ENCODE results near the gene TMEM183A. TPM values are rescaled to one million over a fixed set of nuclear protein-coding genes. Genes with fewer than 3 reads are reported as not detected.

TMEM183A gene
- total RNA-seq = 10 to 100 TPM; 44.3 to 67.2 (median 53.0) TPM
- polyA plus RNA-seq = 10 to 100 TPM; 23.4 to 57.0 (median 24.4) TPM
- long read RNA-seq, donor 1, transcript TMEM183A-201 (8 exons, 3,019 nt) = major isoform, 7 of 28 reads
- long read RNA-seq, donor 1, partial matches to known transcripts = 20 of 28 reads
- long read RNA-seq, donor 1, other reads (novel, unspliced or antisense) = 0 of 28 reads
- long read RNA-seq, donor 2, transcript TMEM183A-201 (8 exons, 3,019 nt) = major isoform, 5 of 16 reads
- long read RNA-seq, donor 2, partial matches to known transcripts = 11 of 16 reads
- long read RNA-seq, donor 2, other reads (novel, unspliced or antisense) = 0 of 16 reads
- long read RNA-seq, donor 3, transcript TMEM183A-201 (8 exons, 3,019 nt) = major isoform, 6 of 13 reads
- long read RNA-seq, donor 3, partial matches to known transcripts = 7 of 13 reads
- long read RNA-seq, donor 3, other reads (novel, unspliced or antisense) = 0 of 13 reads
- long read RNA-seq, donor 4, transcript TMEM183A-201 (8 exons, 3,019 nt) = major isoform, 22 of 41 reads
- long read RNA-seq, donor 4, partial matches to known transcripts = 8 of 41 reads
- long read RNA-seq, donor 4, other reads (novel, unspliced or antisense) = 11 of 41 reads
- long read RNA-seq, donor 5, transcript TMEM183A-201 (8 exons, 3,019 nt) = major isoform, 54 of 93 reads
- long read RNA-seq, donor 5, partial matches to known transcripts = 9 of 93 reads
- long read RNA-seq, donor 5, other reads (novel, unspliced or antisense) = 30 of 93 reads
- long read RNA-seq, donor 6, transcript TMEM183A-201 (8 exons, 3,019 nt) = major isoform, 13 of 23 reads
- long read RNA-seq, donor 6, partial matches to known transcripts = 6 of 23 reads
- long read RNA-seq, donor 6, other reads (novel, unspliced or antisense) = 4 of 23 reads
- long read RNA-seq, donor 7, partial matches to known transcripts = 7 of 9 reads
- long read RNA-seq, donor 7, other reads (novel, unspliced or antisense) = 0 of 9 reads
- long read RNA-seq, donor 8, transcript TMEM183A-201 (8 exons, 3,019 nt) = major isoform, 9 of 32 reads
- long read RNA-seq, donor 8, partial matches to known transcripts = 23 of 32 reads
- long read RNA-seq, donor 8, other reads (novel, unspliced or antisense) = 0 of 32 reads
- long read RNA-seq, donor 9, transcript TMEM183A-201 (8 exons, 3,019 nt) = major isoform, 14 of 20 reads
- long read RNA-seq, donor 9, partial matches to known transcripts = 6 of 20 reads
- long read RNA-seq, donor 9, other reads (novel, unspliced or antisense) = 0 of 20 reads
- long read RNA-seq, donor 10, partial matches to known transcripts = 10 of 12 reads
- long read RNA-seq, donor 10, other reads (novel, unspliced or antisense) = 0 of 12 reads

DNA sequence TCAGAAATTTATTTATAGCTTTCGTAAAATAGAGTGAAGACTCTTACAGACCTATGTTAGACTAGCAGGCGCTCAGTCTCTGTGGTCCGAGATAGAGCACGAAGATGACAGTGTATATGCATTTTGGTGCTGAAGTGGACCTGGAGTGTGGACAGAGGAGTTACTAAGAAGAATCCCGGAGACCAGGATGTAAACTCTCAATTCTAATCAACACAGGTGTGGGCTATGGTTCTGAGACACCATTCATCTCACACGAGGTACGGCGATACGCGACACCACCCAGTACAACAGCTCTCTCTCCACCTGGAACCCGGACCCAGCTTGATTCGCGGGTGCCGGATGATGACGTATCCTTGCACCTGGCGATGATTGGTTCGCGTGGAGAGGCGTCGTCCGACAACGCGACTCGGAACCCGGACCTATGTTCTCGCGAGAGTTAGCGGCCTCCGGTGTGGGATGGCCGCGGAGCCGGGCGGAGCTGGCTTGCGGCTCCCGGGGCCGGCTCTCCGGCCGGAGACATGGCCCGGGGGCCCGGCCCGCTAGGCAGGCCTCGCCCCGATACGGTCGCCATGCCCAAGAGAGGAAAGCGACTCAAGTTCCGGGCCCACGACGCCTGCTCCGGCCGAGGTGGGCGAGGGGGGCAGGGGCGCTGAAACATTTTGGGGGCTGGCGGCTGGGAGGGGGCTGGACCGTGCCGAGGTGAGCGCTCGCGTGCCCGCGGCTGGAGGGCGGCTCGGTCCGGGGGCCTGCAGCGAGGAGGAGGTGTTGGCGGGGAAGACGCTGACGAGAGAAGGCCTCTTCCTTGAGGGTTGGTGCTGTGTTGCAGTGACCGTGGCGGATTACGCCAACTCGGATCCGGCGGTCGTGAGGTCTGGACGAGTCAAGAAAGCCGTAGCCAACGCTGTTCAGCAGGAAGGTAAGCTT is at the start of gene TMEM183A:
Gene TMEM183A, plus strand, starts transcription at position 427 of the 924 bp plus-strand sequence. Its CDS starts 92 bp downstream, at position 519.
- Histone ChIP-seq H3K4me3 (peak within 1 kb of the TSS in 3 of 4 donors; percentile 45 to 88 (median 72)), H3K9me3 (replicated peaks in 1 of 3) (no peaks in the 10 kb centered on the region), H3K36me3 (replicated peaks in 1 of 2) (peaks cover 0 to 27% of the 10 kb centered on the region in 2 donors), H3K27me3 (no peaks in the 10 kb centered on the region), H3K4me1 (replicated peaks in 1 of 2) (peaks cover 7 to 27% of the 10 kb centered on the region in 2 donors), H3K27ac (peak within 1 kb of the TSS; percentile 87 to 93 (median 89))
- intact Hi-C loops (cut with DNase I) = no loop called here
- DNase-seq = peak; percentile 97 to 99 (median 98)
- WGBS, 4 donors = 0 to 1% (median 1%) methylated on average over 19 to 78 of the region's 78 CpGs
- TF ChIP-seq CTCF (IDR thresholded peaks at IDR 0.05) (no peak), POLR2A (IDR thresholded peaks at IDR 0.05) (peak; percentile 79 to 96)

- peak; percentile 89 to 95 (median 92) for DNase-seq
- Histone ChIP-seq H3K27ac (peak within 1 kb of the TSS; percentile 49 to 97 (median 94)), H3K27me3 (no peaks in the 10 kb centered on the region), H3K36me3 (replicated peaks in 1 of 2) (peaks cover 0 to 17% of the 10 kb centered on the region in 2 donors), H3K4me3 (peak within 1 kb of the TSS; percentile 66 to 98 (median 96)), H3K9me3 (replicated peaks in 1 of 3) (no peaks in the 10 kb centered on the region), H3K4me1 (replicated peaks in 1 of 2) (peaks cover 15 to 56% of the 10 kb centered on the region in 2 donors)
- TF ChIP-seq CTCF (IDR thresholded peaks at IDR 0.05) = peak in 3 of 6 experiments; percentile 16 to 37 (median 25)
- peak; percentile 87 to 90 for TF ChIP-seq POLR2A (IDR thresholded peaks at IDR 0.05)
- WGBS, 4 donors = 0 to 1% (median 0%) methylated on average over 3 to 86 of the region's 86 CpGs
- intact Hi-C loops (cut with DNase I) = no loop called here
Observed at GRCh38 chr1:202957733-202958543, 49.2 kb upstream of the TMEM183A start, which contains the start of gene ADIPOR1. ADIPOR1 (minus strand) TSS chr1:202958312; CDS start chr1:202951070, 7,242 bp downstream.
